Lower lobe of right lung (tissue), 2 donors: ENCODE results near the gene MLNR. TPM values are rescaled to one million over a fixed set of nuclear protein-coding genes. Genes with fewer than 3 reads are reported as not detected.
A peak's percentile ranks its signal among the peaks of the same experiment; 100 is the strongest.

Experiments
- ATAC-seq, 2 donors: fragments of 200-7000 bp; cut with Tn5 transposase; one replicate each; pipeline ENCODE4 v1.9.1; 2020 to 2022; ENCODE audit warnings: mild to moderate bottlenecking in 2 of 2, moderate library complexity in 2 of 2
- DNase-seq: peaks from one replicate; pipeline ENCODE4 v3.0.0-alpha.2; 2020
- H3K27ac ChIP-seq: fragments of 200-600 bp; one replicate; pipeline ENCODE4 v1.8.0; 2022
- H3K27me3 ChIP-seq: fragments of 200-600 bp; one replicate; pipeline ENCODE4 v1.8.0; 2022; ENCODE audit warnings: low read depth
- H3K36me3 ChIP-seq: fragments of 200-600 bp; one replicate; pipeline ENCODE4 v1.8.0; 2022; ENCODE audit warnings: mild to moderate bottlenecking
- H3K4me1 ChIP-seq: fragments of 200-600 bp; one replicate; pipeline ENCODE4 v1.8.0; 2022
- H3K4me3 ChIP-seq: fragments of 200-600 bp; one replicate; pipeline ENCODE4 v1.8.0; 2022; ENCODE audit warnings: mild to moderate bottlenecking
- H3K9me3 ChIP-seq: fragments of 200-600 bp; one replicate; pipeline ENCODE4 v1.8.0; 2022
- CTCF ChIP-seq: fragments of 200-600 bp; IDR thresholded peaks from one replicate; pipeline ENCODE4 v1.8.0; 2022; ENCODE audit warnings: antibody characterized with exemption, mild to moderate bottlenecking
- intact Hi-C: fragments of 100-400 bp; cut with DNase I; formaldehyde crosslinking; loops from one replicate; pipeline ENCODE4 v1.11.0; 2022
- total RNA-seq: library from RNA; stranded (reverse); fragmentation: NEBNext Ultra II Directional; extraction: Animal tissue kit (Norgen Biotek cat#: 25700); gene quantifications from one replicate; pipeline ENCODE4 v1.2.1, GENCODE V29; 2021
- donor health status: DM: no; HTN: yes; CAD: no; lungs with severe emphysema.

MLNR gene
- total RNA-seq, 1 donor from 2014 or later, result not detected

- no peak for TF ChIP-seq CTCF
- Histone ChIP-seq H3K27ac (no peak overlapping the region), H3K4me3 (no peak overlapping the region), H3K4me1 (no peaks in the 10 kb centered on the region), H3K36me3 (no peaks in the 10 kb centered on the region), H3K27me3 (no peaks in the 10 kb centered on the region), H3K9me3 (no peaks in the 10 kb centered on the region)
- DNase-seq, result no peak
- no peak for ATAC-seq
- intact Hi-C loops, result no loop called here
These were observed 14.6 kb downstream of the MLNR start for GRCh38 chr13:49234741-49235140.

- H3K4me3 ChIP-seq, result no peak overlapping the region
- no peak for ATAC-seq
- no peak for DNase-seq
- H3K36me3 ChIP-seq, result no peaks in the 10 kb centered on the region
- H3K9me3 ChIP-seq, result no peaks in the 10 kb centered on the region
- H3K27ac ChIP-seq, result no peak overlapping the region
- intact Hi-C loops, result no loop called here
- no peaks in the 10 kb centered on the region for H3K27me3 ChIP-seq
- TF ChIP-seq CTCF, result no peak
- no peaks in the 10 kb centered on the region for H3K4me1 ChIP-seq
These were observed 15.8 kb downstream of the MLNR start for GRCh38 chr13:49235856-49236431.

- TF ChIP-seq CTCF, result no peak
- Histone ChIP-seq H3K27ac (no peak overlapping the region), H3K4me1 (no peaks in the 10 kb centered on the region), H3K9me3 (no peaks in the 10 kb centered on the region), H3K4me3 (no peak overlapping the region), H3K27me3 (no peaks in the 10 kb centered on the region), H3K36me3 (no peaks in the 10 kb centered on the region)
- ATAC-seq, result no peak
- no peak for DNase-seq
- intact Hi-C loops, result no loop called here
These were observed 18.5 kb downstream of the MLNR start for GRCh38 chr13:49238621-49239020.

- Histone ChIP-seq H3K4me3 (no peak overlapping the region), H3K4me1 (no peaks in the 10 kb centered on the region), H3K27me3 (no peaks in the 10 kb centered on the region), H3K9me3 (no peaks in the 10 kb centered on the region), H3K27ac (no peak overlapping the region), H3K36me3 (no peaks in the 10 kb centered on the region)
- DNase-seq (no peak), ATAC-seq (peak; percentile 59 to 67)
- intact Hi-C loops, result no loop called here
- peak; percentile 37 for TF ChIP-seq CTCF
These were observed 19.9 kb downstream of the MLNR start for GRCh38 chr13:49240017-49240416.

- Histone ChIP-seq H3K27ac (no peak overlapping the region), H3K4me1 (no peaks in the 10 kb centered on the region), H3K9me3 (no peaks in the 10 kb centered on the region), H3K4me3 (no peak overlapping the region), H3K36me3 (no peaks in the 10 kb centered on the region), H3K27me3 (no peaks in the 10 kb centered on the region)
- no peak for TF ChIP-seq CTCF
- intact Hi-C loops, result no loop called here
- no peak for DNase-seq
- no peak for ATAC-seq
These were observed 21.2 kb downstream of the MLNR start for GRCh38 chr13:49241296-49241695.

- no peak overlapping the region for H3K27ac ChIP-seq
- no peak for TF ChIP-seq CTCF
- intact Hi-C loops, result no loop called here
- no peaks in the 10 kb centered on the region for H3K27me3 ChIP-seq
- ATAC-seq, result no peak
- H3K36me3 ChIP-seq, result no peaks in the 10 kb centered on the region
- H3K9me3 ChIP-seq, result no peaks in the 10 kb centered on the region
- peaks cover 22% of the 10 kb centered on the region for H3K4me1 ChIP-seq
- no peak overlapping the region for H3K4me3 ChIP-seq
- DNase-seq, result no peak
These were observed 25.0 kb downstream of the MLNR start for GRCh38 chr13:49245101-49245500.
